ENCODE data around the gene KPNA5. TPM values are rescaled to one million over a fixed set of nuclear protein-coding genes. Genes with fewer than 3 reads are reported as not detected.

The KPNA5 gene
- 0.79 to 2.1 TPM (median 1.4 TPM) in 5 replicates for total RNA-seq (2022; extraction: Qiagen RNA extraction)

DNA sequence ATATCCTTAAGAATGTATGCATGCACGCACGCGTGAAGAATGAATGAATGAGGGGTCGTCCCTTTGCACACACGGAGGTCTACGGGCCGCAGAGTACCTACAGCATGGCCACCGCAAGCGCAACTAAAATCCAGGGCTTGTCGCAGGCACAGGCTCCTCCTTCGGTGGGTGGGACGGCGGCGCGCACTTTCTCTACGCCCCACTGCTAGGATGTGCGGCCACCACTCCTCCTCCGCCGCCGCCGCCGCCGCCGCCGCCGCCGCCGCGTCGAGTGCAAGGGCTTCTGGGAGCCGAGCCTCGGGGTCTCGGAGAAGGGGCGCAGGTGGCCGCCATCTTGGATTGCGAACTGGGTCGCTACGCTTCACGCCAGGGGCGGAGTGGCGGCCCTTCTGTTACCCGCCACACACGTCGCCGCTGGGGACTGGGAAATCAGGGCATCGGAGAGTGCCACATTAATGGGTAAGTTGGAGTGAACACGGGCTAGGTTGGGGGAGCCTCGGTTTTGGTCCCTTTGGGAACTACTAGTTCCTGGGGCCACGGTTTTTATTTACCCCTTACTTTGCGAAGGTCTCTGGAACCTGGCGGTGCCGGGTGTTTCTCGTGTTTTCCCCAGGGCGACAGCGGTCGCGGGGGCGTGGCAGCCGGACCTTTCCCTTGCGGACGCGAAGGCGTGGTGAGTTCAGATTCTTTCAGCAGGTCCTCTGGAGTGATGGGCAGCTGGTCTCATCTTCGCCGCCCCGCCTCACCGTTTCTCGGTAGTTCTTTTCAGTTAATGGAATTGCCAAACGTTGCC is at the start of gene KPNA5:
TSS of gene KPNA5 (plus strand) at position 332 of the 793 bp plus-strand sequence. CDS start at position 456, 124 bp downstream.

DNA sequence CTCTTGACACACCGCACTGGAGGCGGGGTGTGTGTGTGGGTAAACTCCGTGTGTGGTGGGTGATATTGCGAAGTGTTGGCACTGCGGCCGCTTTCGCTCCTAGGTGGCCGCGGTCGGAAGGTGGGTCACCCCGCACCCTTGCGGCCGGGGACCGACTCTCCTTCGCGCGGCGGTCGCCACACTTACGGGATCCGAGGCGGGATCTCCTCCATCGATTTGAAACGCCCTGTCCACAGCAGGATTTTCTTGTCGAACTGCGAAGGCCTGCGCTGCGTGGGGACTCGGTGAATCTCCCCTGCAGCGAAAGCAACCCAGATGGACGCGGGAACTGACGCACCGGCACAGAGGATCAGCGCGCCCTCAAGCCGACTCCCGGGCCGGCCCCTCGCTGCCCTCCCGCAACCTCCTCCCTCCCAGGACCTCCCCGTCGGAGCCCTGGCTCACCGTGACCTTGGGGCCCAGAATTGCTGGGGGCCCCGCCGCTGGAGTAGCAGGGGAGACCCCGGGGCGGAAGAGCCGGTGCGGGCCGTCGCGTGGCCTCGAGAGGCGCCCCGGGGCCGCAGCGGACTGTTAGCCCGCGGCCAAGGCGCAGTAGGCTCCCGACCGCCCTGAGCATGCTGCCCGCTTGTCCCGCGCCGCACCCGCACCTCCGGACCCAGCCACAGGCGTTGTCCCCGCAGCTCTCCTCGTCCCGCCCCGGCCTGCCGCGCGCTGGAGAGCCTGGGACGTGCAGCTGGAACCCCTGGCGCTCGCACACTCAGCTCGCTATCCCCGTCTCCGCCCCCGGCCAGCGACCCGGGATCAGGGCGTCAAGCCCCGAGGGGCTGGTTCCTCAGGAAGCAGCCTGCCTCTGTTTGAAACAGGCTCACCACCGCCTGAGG is 84.2 kb downstream of the KPNA5 start, which contains the start of gene FAM162B:
TSS of gene FAM162B (minus strand) at position 759 of the 881 bp plus-strand sequence. CDS start at position 616, 143 bp downstream.

Other genes starting within 250 kb of the KPNA5 start
- gene CALHM6, start 219.8 kb upstream of the KPNA5 start, total RNA-seq (2022; extraction: Qiagen RNA extraction), result 0.25 to 0.39 TPM in 2 of 5 replicates, not detected in the others
- 0.04 to 0.10 TPM (median 0.06 TPM) in 5 replicates for gene CALHM5, start 169.6 kb upstream of the KPNA5 start, total RNA-seq (2022; extraction: Qiagen RNA extraction)
- not detected in 5 replicates for gene TRAPPC3L, start 135.5 kb upstream of the KPNA5 start, total RNA-seq (2022; extraction: Qiagen RNA extraction)
- gene CALHM4, start 127.5 kb upstream of the KPNA5 start, total RNA-seq (2022; extraction: Qiagen RNA extraction), result 0.16 TPM in 1 of 5 replicates, not detected in the others
- 23.9 to 39.8 TPM (median 36.2 TPM) in 5 replicates for gene RWDD1, start 109.7 kb upstream of the KPNA5 start, total RNA-seq (2022; extraction: Qiagen RNA extraction)
- gene RSPH4A, start 64.7 kb upstream of the KPNA5 start, total RNA-seq (2022; extraction: Qiagen RNA extraction), result 0.16 to 0.28 TPM (median 0.22 TPM) in 5 replicates
- 6.0 to 7.7 TPM (median 6.4 TPM) in 5 replicates for gene ZUP1, start 12.4 kb upstream of the KPNA5 start, total RNA-seq (2022; extraction: Qiagen RNA extraction)
- not detected in 5 replicates for gene FAM162B, start 84.5 kb downstream of the KPNA5 start, total RNA-seq (2022; extraction: Qiagen RNA extraction)
- not detected in 5 replicates for gene GPRC6A, start 147.9 kb downstream of the KPNA5 start, total RNA-seq (2022; extraction: Qiagen RNA extraction)
- 0.03 TPM in 1 of 5 replicates, not detected in the others for gene RFX6, start 196.0 kb downstream of the KPNA5 start, total RNA-seq (2022; extraction: Qiagen RNA extraction)